GM21423 (cell line): ENCODE measurements around the gene RTTN.
"Not testable (repeated sequence)": the region's sequence is repeated elsewhere in the genome, so short reads cannot be mapped to it uniquely, and the experiment has no call there.

Experiments
- ATAC-seq: cut with Tn5 transposase; IDR thresholded peaks from one replicate; pipeline ENCODE4 v1.9.1; 2021; ENCODE audit warnings: mild to moderate bottlenecking, moderate library complexity; ENCODE audit not compliant: unreplicated experiment

The RTTN gene

GRCh38 chr18:70154591-70155194, 50.8 kb downstream of the RTTN start:
- ATAC-seq = no peak

DNA sequence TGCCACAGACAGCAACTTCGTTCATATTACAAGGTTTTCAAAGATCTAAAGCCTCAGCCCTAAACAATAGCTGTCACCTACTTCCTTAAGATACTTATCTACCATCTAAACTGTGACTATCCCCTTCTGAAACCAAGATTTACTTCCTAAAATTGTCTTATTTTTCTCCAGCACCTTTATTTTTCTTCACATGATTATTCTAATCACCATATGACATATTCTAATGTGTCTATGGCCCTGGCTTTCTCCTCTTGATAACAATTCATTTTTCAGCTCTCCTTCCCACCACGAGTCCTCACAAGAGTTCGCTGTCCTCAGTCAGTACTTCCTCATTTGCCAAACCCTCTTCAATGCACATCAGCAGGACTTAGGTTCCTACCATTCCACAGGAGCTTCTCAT, 53.9 kb downstream of the RTTN start:
- ATAC-seq = no peak

GRCh38 chr18:70149616-70150301, 55.7 kb downstream of the RTTN start:
- no peak for ATAC-seq

GRCh38 chr18:70149156-70149555, 56.3 kb downstream of the RTTN start:
- ATAC-seq = no peak

DNA sequence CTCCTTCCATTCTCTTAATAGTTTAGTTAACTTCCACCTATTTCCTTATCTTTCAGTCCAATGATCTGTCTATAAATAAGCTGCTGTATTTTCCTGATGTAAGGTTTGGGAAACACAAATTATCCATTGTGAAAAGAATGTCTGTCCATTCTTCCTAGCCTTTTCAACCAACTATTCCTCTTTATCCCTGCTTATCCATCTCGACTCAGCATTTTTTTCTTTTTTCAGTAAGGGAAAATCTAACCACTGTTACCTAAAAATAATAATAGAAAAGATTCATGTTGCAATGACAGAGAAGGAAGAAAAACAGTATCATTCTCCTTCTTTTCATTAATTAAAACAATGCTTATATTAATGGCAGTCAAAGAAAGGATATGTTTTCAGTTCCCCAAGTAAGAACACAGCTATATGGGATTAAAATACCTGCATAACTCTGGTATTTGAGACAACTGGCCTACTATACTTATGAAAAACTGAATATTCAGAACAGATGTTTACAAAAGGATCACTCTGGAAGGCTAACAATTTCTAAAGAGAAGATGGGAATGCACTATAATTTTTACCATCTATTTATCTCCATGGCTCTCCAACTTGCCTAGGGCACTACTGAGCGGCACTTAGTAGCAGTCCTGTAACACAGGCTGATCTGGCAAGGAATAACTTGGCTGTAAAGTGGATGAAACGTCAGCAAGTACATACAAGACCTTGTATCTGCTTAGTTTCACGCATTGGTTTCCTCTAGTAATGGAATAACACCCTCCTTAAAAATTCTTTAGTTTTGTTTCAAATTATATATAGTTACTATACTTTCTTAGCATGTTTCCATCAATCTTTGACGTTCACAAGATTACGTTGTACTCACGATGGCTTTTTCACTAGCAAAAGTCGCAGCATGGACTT, 57.2 kb downstream of the RTTN start:
- no peak for ATAC-seq

GRCh38 chr18:70146174-70146573, 59.3 kb downstream of the RTTN start:
- ATAC-seq = no peak

- ATAC-seq = no peak
Observed at GRCh38 chr18:70142001-70142400, 63.5 kb downstream of the RTTN start.

- no peak for ATAC-seq
Observed at GRCh38 chr18:70139138-70139537, 66.3 kb downstream of the RTTN start.

GRCh38 chr18:70135604-70136003, 69.9 kb downstream of the RTTN start:
- ATAC-seq = no peak

GRCh38 chr18:70132999-70133398, 72.5 kb downstream of the RTTN start:
- ATAC-seq = no peak

GRCh38 chr18:70128271-70128670, 77.2 kb downstream of the RTTN start:
- no peak for ATAC-seq

DNA sequence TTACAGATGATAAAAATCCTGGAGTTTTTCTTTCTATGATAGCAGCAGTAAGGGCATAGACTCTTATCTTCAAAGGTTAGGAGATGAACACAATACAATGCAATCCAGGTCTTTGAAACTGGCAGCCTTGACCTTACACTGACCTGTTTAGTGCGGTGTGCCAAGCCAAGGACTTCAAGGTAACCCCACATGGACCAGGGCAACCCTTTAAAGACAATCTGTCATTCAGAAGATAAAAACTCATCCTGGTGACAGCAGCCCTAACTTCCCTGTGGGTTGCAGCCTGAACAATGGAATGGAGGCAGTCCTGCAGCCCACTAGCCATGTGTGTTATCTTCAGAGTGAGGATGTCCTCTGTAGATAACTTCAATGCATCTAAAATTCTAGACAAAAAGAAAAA, 78.1 kb downstream of the RTTN start:
- ATAC-seq = no peak

DNA sequence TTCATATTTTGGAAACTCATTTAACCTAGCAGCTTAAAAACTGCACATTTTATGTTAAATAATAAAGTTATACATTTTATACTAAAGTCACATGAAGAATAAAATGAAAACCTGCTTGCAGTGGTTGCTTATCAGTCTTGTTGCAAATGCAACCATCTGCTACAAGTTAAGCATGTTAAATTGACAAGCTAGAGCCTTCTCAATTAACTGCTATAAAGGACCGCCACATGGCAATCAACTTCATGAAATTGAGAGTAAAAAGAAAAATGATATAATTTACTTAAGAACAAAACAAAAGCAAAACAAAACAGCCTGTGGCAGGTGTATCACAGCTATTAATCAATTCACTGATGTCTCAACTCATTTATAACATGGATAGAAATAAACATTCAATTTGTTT, 78.7 kb downstream of the RTTN start:
- no peak for ATAC-seq

DNA sequence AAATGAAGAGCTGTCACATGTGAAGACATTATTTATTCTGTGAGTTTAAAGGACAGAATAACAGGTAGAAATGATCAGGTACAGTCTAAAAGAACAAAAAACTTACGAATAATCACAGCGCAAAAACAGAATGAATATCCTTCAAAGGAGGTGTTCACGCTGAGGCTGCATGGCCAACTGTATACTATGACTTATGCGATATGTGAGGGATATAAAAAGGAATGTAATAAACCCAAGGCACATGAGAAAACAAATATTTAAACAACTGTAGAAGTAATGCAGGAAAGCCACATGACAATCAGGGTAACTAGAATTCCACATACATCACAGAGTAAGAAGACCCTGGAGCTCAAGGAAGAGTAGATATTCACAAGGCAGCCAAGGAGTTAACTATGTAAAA, 81.3 kb downstream of the RTTN start:
- ATAC-seq = no peak

- no peak for ATAC-seq
Observed at GRCh38 chr18:70121842-70122241, 83.6 kb downstream of the RTTN start.

GRCh38 chr18:70116949-70117348, 88.5 kb downstream of the RTTN start:
- ATAC-seq = no peak

DNA sequence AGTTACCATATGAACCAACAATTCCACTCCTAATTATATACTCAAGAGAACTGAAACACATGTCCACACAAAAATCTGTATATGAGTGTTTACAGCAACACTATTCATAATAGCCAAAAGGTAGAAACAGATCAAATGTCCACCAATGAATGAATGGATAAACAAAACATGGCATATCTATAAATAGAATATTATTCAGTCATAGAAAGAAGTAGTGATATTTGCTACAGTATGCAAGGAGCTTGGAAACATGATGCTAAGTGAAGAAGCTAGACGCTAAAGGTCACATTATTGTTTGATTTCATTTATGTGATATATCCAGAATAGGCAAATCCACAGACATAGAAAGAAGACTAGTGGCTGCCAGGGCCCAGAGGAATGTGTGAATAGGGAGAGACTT, 92.0 kb downstream of the RTTN start:
- ATAC-seq = no peak

DNA sequence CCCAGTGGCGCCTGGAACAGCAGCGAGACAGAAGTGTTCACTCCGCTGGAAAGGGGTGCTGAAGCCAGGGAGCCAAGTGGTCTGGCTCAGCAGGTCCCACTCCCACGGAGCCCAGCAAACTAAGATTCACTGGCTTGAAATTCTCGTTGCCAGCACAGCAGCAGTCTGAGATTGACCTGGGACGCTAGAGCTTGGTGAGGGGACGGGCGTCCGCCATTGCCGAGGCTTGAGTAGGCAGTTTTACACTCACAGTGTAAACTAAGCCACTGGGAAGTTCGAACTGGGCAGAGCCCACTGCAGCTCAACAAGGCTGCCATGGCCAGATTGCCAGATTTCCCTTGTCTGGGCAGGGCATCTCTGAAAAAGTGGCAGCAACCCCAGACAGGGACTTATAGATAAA, 94.8 kb downstream of the RTTN start:
- ATAC-seq = no peak

GRCh38 chr18:70107091-70107490, 98.4 kb downstream of the RTTN start:
- no peak for ATAC-seq

- not testable (repeated sequence) for ATAC-seq
Observed at GRCh38 chr18:70102854-70103253, 102.6 kb downstream of the RTTN start.

GRCh38 chr18:70089858-70090257, 115.6 kb downstream of the RTTN start:
- no peak for ATAC-seq

- ATAC-seq = no peak
Observed at GRCh38 chr18:70086085-70086484, 119.4 kb downstream of the RTTN start.
